Inflammatory macrophage (primary cell): ENCODE data around the gene MAP4K5.
A peak's percentile ranks its signal among the peaks of the same experiment; 100 is the strongest.
"Not testable (repeated sequence)": the region's sequence is repeated elsewhere in the genome, so short reads cannot be mapped to it uniquely, and the experiment has no call there.

Source experiments
- DNase-seq, 2 donors: peaks; one replicate each; pipeline ENCODE4 v3.0.0-alpha.2; 2020 to 2022

MAP4K5 gene

GRCh38 chr14:50531595-50532501, 521 bp downstream of the MAP4K5 start:
- DNase-seq = peak in 1 of 2 donors; percentile 37

DNA sequence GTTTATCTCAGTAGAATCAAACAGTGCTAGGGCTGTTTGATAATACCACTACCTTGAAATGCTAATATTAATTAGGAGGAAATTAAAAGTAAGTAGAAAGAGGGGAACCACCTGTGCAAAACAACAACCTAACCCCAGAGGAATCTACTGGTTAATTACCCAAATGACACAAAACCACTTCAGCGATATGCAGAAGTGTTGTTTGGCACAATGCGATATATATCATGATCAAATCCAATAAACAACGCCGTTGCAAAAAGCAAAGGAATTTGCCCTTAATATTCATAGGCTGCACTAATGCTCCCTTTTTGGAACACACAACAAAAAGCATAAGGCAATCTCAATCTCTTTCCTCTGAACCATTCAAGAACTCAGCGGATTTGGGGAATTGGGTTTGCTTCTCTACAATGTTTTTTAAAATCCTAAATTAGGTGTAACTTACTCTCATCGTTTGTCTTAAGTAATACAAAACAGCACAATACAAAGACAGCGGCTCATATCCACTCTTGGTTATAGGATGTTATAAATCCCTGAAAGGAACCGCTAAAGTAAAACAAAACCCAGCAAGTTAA, 1.5 kb downstream of the MAP4K5 start:
- DNase-seq = no peak

DNA sequence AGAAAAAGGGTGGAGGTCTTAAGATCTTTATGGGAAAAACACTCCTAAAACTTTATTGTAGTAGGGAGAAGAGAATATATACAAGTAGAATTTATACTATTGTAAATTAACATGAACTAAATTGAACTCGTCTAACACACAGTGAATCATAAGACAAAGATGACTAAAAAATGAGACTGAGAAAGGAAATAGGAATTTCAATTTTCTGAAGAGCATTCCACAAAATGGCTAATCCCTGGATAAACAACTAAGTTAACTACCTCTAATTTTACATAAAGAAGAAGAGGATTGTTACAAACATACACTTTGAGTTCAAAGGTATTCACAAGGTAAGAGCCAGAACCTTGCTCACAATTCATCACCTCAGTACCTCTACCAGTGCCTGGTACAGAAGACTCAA, 2.0 kb downstream of the MAP4K5 start:
- no peak for DNase-seq

- DNase-seq = no peak
Measured at GRCh38 chr14:50529288-50530179, 2.8 kb downstream of the MAP4K5 start.

DNA sequence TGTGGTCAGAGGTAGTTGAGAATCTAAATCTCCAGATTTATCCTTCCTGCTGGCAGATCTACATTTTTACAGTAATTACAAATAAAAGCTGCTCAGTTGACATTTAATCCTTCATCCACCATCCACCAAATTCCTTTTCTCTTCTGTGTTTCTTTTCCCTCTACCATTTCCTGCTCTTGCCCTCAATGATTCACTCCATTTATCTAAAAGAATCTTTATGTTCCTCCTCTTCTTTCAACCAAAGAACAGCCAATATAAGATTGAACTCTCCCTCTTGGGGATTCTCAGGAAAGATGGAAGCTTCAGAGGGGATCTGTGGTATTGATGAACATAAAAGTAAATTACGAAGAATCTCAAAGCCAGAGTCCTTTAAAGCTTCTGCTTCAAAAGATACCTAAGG, 4.4 kb downstream of the MAP4K5 start:
- DNase-seq = no peak

GRCh38 chr14:50524731-50525515, 7.4 kb downstream of the MAP4K5 start:
- DNase-seq = peak; percentile 49 to 61

DNA sequence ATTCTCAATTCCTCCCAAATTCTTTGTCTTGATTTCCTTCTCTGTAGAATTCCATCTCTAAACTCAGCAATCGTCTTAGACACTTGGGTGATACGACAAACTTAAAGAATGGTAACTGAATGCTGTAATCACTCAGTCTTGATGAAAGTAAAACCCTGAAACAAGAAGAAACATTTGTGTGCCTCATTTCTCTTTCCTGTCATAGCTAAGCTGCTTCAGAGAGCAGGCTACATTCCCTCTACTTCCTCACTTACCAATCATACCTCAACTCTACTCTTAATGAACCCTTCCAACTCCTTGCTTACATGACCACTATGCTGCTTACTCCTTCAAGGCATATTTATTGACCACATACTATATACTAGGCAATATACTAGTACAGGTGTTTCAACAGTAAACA, 8.3 kb downstream of the MAP4K5 start:
- peak; percentile 23 to 27 for DNase-seq

DNA sequence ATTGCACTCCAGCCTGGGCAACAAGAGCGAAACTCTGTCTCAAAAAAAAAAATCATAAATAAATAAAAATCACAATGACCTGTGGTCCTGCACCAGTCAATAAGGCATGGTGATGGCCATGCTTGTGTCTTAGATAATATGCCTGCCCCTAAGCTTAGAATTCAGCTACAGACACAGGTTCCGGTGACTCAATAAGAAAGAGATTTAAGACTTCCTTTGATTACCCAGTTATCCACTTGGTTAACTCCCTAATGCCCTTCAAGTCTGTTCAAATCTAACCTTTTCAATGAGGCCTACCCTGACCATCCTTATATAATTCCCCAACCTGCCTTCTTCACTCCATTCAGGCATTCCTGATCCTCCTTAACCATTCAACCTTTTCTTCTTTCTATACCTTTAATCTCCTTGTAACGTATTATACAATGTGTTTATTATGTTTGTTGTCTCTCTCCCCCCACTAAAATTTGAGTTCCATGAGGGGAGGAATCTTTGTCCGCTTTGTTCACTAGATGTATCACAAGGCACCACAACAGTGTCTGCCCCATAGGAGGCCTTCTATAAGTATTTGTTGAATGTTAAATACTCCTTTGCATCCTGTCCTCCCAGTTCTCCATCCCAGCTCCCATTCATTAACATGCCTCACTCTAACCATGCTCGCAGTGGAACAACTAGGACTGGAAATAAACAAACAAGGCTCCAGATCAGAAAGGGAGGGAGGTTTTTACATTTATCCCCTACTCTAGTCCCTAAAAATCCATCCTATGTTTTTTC, 8.9 kb downstream of the MAP4K5 start:
- no peak for DNase-seq

GRCh38 chr14:50521912-50522341, 10.4 kb downstream of the MAP4K5 start:
- no peak for DNase-seq

DNA sequence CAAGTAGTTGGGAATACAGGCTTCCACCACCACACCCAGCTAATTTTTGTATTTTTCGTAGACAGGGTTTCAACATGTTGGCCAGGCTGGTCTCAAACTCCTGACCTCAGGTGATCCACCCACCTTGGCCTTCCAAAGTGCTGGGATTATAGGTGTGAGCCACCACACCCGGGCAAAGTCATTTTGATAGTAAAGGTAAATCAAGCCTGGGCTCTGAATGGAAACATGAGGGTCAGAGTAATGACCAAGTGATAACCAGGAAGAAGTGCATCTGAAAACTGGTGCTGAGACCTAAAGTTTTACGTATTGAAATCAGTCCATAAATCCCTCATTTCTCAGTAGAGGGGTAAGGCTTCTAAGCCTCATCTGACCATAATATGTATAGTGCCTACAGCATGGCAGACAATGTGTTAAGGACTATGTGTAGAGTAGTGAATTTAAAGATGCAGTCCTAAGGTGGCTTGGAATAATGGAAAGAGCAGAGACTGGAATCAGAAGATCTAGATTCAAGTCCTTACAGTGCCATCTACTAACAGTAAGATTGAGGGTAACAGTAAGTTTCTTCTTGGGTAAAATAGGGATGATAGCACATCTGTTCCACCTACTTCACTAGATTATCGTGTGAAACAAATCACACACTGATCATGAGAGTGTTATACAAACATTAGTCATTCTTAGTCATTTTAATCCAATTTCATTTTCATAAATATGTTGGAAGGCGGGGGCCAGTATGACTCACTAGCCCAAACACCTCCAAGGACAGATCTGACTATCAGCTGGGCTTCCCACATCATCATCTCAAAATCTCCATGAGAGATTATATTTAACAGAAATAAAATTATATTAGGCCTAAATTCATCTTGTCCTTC, 11.2 kb downstream of the MAP4K5 start:
- peak in 1 of 2 donors; percentile 34 for DNase-seq

DNA sequence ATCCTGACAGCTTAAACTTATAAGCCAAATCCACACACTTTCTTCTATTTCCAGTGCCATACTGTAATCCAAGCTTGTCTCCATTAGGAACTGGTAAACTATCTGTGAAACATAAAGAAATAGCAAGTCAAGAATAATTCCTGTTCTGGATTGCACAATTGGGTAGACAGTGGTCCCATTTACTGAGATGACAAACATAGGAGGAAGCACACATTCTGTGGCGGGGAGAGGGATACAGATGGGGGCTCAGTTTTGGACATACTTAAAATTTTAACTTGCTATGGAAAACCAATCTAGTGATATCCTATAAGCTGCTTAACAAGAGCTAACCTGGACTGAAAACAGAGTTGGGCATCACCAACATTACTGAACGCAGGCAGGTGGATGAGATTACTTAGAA, 16.3 kb downstream of the MAP4K5 start:
- no peak for DNase-seq

DNA sequence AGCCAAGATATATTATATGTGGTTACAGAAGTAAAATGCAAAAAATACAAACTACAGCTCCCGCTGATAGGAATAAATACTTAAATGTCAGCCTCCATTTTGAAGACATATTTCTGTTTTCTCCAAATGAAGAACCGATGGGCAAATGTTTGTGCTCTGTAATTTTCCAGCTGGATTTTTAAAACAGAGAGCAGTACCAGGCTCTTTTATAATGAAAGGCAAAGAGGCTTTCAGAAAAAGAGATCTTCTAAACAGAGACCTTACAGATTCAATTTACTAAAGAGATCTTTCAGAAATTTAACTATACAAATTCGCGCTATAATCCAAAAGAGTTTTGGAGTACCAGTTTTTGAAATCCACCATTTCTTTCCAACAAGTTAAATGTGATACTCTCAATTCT, 19.9 kb downstream of the MAP4K5 start:
- no peak for DNase-seq

DNA sequence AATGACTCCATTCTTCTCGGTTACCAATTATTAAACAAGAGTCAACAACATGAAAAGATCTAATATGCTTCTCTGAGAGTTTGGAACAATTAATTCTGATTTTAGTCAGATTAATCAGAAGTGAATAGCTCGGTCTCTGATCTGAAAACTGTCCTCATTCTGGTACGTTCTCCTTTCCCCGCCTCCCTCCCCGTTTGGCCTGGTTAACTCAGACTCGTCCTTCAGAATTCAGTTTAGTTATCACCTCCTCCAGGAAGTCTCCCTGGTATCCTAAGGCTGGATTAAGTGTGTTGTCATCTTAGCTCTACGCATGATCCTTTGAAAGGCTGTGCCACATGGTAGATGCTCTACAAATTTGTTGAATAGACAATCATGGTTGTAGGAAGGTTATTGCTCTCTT, 22.2 kb downstream of the MAP4K5 start:
- DNase-seq = no peak

GRCh38 chr14:50507078-50507477, 25.3 kb downstream of the MAP4K5 start:
- DNase-seq = not testable (repeated sequence)

GRCh38 chr14:50501642-50502041, 30.7 kb downstream of the MAP4K5 start:
- DNase-seq = no peak

DNA sequence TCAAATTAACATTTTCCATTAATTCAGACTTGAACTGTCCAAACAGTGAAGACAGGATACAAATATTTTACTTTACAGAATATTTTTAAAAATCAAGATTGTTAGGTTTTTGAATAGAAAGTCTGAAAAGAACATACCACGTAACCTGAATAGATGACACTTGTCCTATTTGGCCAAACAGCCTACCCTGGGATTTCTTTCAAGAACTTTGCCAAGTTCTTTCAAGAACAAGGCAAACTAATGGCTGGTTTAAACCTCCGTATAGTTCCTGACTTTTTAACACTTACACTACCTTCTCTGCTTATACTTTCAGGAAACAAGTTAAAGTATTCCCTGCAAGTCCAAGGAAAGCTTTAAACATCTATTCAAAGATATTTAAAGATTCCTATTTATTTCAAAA, 35.0 kb downstream of the MAP4K5 start:
- no peak for DNase-seq

- no peak for DNase-seq
Measured at GRCh38 chr14:50489851-50490250, 42.5 kb downstream of the MAP4K5 start.

DNA sequence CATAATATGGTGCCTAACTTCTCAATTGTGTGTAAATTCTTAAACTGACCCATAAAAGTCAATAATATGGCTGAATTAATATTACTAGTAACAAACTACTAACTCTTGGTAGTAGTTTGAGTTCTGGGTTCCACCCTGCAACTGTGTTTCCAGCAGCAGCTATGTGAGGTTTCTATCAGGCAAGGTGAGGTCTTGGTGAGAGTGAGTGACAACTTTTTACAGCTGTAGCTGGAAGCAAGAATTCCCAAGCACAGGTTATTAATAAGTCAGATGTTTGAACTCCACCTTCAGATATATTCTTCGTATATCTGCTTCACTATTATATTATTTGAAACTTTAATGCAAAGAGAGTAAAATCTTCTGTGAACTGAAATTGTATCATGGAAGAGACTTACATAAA, 43.8 kb downstream of the MAP4K5 start:
- no peak for DNase-seq

DNA sequence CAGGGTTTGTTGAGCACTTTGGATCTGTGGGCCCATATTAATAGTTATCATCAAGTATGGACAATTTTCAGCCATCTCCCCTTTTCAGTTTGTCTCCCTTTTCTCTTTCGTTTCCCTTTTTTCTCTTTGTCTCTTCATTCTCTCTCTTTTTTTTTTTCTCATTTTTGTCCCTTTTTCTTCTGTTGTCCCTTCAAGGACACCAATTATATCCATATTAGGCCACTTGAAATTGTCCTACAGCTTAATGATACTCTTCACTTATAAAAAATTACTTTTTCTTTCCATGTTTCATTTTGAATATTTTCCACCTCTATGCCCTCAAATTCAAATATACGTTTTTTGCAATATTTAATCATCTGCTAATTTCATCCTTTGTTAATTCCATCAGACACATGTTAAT, 53.3 kb downstream of the MAP4K5 start:
- no peak for DNase-seq

DNA sequence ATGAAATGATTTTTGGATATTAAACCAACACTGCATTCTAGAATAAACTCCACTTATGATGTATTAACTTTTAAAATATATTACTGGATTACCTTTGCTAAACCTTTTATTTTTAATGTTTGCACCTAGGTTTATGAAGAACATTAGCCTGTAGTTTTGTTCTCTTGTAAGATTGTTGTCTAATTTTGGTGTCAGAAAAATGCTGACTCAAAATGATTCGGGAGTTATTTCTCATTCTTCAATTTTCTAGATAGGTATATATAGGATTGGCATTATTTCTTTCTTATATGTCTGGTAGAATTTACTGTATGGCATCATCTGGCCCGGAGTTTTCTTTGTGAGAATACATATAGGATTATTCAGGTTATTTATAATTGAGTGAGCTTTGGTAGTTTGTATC, 54.6 kb downstream of the MAP4K5 start:
- DNase-seq = no peak

- DNase-seq = no peak
Measured at GRCh38 chr14:50476134-50476533, 56.2 kb downstream of the MAP4K5 start.
